Measurements from ENCODE around the gene TRAPPC8.
"Not testable (repeated sequence)": the region's sequence is repeated elsewhere in the genome, so short reads cannot be mapped to it uniquely, and the experiment has no call there.

TRAPPC8 gene

DNA sequence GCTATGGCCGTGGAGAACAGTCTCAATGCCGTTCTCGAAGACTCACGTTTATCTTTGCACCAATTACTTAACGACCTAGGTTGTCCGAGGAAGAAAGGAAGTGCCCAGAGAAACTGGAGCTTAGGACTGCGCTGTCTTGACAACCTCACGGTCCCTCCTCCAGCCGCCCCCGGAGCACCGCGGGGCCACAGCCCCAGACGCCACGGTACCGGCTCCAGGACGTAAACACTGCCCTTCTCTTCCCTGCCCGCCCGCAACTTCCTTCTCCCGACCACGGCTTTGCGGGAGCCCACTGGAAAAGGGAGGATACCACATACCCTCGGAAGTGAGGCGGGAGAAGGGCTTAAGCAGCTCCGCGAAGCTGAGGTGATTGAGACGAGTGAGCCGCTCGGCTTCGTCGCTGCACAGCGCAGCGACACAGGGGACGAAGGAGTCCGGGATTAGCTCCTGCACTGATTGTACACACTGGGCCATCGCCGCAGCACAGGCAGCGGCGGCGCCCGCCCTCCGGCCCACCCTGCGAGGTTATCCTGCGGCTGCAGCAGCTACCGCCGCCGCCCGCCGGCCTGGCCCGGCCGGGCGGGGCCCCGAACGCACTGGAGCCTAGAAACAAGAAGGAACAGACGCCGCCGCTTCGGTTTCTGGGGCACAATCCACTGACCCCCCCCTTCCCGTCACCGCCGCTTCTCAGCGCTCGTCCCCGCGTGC is 483 bp downstream of the TRAPPC8 start:
- DNase-seq (ENCODE audit: low read depth) = no peak

DNA sequence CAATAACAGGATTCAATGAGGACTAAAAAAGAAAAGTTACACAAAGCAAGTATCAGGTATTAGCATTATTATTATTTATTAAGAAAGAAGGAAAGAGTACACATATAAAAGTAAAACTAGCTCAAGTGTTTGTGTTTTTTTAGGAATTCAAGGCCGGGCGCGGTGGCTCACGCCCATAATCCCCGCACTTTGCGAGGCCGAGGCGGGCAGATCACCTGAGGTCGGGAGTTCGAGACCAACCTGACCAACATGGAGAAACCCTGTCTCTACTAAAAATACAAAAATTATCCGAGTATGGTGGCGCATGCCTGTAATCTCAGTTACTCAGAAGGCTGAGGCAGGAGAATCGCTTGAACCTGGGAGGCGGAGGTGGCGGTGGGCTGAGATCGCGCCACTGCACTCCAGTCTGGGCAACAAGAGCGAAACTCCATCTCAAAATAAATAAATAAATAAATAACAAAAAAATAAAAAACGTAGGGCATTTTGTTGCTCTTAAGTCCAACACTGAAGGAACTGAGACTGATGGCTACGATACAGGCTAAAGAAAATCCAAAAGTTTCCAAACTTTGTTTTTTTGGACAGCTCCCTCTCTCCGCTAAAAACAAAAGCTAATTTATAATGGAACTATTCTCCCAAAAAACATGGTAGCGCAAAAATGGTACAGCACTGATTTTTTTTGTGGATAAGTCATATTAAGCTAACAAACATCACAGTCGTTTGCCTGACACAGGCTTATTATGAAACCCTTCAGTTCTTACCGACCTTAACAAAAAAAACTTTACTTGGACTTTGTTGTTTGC is 1.7 kb downstream of the TRAPPC8 start:
- DNase-seq (ENCODE audit: low read depth) = no peak

DNA sequence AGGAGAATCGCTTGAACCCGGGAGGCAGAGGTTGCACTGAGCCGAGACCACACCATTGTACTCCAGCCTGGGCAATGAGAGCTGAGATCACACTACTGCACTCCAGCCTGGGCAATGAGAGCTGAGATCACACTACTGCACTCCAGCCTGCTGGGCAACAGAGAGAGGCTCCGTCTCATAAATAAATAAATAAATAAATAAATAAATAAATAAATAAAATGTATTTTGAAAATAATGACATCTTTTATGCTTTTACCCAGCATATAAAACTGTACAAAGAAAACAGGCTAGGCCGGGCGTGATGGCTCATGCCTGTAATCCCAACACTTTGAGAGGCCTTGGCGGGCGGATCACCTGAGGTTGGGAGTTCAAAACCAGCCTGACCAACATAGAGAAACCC is 8.2 kb downstream of the TRAPPC8 start:
- DNase-seq (ENCODE audit: low read depth) = not testable (repeated sequence)

DNA sequence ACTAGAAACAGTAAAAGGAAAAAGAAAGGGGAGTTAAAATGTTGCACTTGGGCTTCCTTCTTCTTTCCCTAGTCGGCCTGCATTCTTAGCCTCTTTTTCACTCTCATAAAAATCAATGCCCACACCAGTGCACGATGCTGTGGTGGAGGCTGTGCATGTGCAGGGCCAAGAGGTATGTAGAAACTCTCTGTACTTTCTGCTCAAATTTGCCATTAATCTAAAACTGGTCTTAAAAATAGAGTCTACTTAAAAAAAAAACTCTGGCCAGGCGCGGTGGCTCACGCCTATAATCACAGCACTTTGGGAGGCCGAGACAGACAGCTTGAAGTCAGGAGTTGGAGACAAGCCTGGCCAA is 11.1 kb downstream of the TRAPPC8 start:
- no peak for DNase-seq (ENCODE audit: low read depth)

DNA sequence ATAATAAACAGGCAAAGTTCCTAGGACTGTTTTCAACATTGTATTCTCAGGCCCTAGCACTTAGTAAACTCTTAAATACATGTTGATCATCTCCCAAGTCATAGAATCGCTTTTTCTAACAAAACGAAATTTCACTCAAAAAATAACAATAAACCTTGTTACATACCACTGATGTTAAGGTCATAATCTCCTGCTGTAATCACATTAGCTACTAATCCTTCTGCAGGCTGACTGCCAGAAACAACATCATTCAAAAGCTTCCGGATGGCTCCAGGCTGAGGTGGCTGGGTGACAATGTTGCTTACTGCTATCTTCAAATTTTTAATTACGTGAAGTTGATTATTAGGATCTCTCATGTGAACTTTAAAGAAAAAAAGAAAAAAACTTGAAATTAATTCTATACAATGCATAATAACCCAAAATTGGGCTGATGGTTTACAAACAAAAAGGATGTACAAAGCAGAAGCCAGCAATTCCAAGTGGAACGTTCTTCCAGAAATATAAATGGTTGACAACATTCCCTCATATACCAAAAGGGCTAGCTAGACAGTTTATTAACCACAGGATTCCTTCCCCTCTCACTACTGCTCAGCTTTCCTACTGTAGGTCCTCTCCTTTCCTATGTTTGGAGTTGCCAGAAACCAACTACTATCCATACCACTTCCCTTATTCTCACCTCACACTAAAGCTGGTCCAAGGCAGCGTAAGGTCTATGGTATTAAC is 11.6 kb downstream of the TRAPPC8 start:
- DNase-seq (ENCODE audit: low read depth) = no peak

DNA sequence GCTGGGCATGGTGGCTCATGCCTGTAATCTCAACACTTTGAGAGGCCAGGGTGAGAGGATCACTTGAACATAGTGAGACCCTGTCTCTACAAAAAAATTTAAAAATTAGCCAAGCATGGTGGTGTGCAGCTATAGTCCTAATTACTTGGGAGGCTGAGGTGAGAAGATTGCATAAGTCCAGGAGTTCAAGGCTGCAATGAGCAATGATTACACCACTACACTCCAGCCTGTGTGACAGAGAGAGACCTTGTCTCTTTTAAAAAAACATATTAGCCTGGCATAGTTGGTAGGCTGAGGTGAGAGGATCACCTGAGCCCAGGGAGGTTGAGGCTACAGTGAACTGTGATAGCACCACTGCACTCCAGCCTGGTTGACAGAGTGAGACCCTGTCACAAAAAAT is 13.7 kb downstream of the TRAPPC8 start:
- DNase-seq (ENCODE audit: low read depth) = no peak

DNA sequence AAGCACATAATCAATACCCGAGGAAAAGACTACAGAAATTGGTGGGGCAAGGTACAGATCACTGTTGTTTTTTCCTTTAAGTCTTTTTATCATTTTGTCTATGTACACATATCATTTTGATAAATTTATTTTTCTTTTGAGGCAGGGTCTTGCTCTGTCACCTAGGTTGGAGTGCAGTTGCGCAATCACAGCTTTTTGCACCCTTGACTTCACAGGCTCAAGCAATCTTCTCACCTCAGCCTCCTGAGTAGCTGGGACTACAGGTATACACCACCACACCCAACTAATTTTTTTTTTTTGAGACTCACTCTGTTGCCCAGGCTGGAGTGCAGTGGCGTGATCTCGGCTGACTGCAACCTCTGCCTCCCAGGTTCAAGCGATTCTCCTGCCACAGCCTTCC is 15.9 kb downstream of the TRAPPC8 start:
- DNase-seq (ENCODE audit: low read depth) = not testable (repeated sequence)

DNA sequence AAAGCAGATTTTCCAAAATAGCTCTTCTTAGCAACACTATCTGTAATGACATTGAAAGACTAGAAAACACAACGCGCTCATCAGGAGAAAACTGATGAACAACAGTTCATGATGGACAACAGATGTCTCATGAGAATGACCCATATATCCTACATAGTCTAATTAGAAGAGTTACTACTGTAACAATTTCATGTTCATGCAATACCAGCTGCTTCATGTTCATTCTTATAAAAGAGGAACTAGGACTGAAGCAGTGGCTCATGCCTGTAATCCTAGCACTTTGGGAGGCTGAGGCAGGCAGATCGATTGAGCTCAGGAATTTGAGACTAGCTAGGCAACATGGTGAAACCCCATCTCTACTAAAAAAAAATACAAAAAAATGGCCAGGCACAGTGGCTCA is 22.7 kb downstream of the TRAPPC8 start:
- no peak for DNase-seq (ENCODE audit: low read depth)

DNA sequence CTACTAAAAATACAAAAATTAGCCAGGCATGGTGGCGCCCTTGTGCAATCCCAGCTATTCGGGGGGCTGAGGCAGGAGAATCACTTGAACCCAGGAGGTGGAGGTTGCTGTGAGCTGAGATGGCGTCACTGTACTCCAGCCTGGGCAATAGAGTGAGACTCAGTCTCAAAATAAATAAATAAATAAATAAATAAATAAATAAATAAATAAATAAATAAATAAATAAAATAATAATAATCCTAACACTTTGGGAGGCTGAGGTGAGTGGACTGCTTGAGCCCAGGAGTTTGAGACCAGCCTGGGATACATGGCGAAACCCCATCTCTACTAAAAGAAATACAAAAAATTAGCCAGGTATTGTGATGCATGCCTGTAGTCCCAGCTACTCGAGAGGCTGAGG is 23.6 kb downstream of the TRAPPC8 start:
- not testable (repeated sequence) for DNase-seq (ENCODE audit: low read depth)

DNA sequence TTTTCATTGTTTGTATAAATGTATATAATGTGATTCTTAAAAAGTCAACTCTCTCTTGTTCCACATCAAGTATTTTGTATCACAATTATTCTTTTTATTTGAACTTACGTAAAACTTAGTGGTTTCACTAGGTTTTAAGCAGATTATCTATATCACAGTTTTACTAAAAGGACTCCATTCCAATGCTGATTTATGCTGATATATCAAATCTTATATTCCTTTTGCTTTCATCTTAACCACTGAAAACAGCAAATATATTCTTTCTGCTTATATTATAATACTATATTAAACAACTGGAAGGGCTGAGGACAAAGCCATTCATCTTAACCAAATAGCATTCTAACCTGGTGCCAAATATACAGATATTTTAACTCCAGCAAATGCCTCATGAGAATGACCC is 24.2 kb downstream of the TRAPPC8 start:
- DNase-seq (ENCODE audit: low read depth) = no peak

DNA sequence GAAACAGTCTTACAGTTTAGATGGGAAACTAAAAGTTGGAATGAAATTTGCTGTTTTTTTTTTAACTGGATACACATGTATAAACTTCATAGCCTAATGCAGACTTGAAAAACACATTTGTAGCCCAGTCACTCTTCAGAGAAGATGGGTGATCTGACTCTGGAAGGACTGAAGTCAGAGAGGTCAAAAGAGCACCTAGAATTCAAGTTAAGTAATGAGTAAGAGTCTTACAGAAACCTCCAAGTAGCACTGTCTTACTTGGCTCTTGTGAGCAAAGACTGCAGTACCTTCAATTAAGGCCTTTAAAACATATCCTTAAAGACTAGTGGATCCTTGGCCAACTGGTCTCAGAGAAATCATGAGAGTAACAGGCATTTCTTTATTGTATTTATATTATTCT is 41.9 kb downstream of the TRAPPC8 start:
- DNase-seq (ENCODE audit: low read depth) = no peak

DNA sequence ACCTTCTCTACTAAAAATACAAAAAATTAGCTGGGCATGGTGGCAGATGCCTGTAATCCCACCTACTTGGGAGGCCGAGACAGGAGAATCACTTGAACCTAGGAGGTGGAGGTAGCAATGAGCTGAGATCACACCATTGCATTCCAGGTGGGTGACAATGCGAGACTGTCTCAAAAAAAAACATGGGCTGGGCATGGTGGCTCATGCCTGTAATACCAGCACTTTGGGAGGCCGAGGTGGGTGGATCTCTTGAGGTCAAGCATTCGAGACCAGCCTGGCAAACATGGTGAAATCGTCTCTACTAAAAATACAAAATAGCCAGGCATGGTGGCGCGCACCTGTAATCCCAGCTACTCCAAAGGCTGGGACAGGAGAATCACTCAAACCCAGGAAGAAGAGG is 43.2 kb downstream of the TRAPPC8 start:
- not testable (repeated sequence) for DNase-seq (ENCODE audit: low read depth)

DNA sequence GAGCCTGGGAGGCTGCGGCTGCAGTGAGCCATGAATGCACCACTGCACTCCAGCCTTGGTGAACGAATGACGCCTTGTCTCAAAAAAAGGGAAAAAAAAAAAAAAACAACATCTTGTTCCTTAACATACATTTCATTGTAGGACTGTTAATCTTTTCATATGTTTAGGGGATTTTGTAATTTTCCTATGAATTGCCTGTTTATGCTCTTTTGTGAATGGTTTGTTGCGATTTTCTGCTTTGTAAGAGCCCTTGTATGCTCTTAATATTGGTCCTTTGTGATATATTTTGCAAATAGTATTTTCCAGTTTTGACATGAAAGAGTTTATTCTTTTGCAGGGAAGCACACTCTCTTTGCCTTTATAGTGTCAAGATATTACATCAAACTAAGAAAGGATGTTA is 50.0 kb downstream of the TRAPPC8 start:
- no peak for DNase-seq (ENCODE audit: low read depth)

DNA sequence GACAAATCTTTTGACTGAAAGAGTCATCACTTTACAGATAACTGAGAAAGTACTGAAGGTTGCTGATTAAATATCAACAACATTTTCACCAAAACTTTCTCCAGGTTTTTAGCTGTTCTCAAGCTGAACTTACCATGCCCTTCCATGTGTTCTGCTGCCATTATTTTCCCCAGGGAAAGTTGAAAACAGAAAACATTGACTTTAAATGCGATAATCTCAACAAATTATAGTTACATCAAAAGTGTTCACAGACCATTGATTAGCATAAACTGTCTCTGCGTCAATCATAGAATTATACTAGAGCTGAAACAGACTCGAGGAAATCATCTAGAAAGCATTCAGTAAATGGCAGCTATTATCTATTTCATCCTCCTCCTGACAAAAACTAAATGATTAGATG is 51.4 kb downstream of the TRAPPC8 start:
- DNase-seq (ENCODE audit: low read depth) = no peak

DNA sequence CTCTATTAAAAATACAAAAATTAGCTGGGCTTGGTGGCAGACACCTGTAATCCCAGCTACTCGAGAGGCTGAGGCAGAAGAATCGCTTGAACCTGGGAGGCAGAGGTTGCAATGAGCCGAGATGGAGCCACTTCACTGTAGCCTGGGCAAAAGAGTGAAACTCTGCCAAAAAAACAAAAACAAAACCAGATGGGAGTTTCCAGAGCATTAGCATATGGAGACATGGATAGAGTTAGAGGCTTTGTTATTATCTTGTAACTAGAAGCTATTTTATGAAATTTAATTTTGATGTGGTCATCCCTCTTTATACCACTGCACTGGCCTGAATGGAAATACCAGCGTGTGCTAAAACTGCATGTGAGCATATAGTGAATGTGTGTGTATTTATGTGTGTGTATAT is 58.9 kb downstream of the TRAPPC8 start:
- DNase-seq (ENCODE audit: low read depth) = no peak

DNA sequence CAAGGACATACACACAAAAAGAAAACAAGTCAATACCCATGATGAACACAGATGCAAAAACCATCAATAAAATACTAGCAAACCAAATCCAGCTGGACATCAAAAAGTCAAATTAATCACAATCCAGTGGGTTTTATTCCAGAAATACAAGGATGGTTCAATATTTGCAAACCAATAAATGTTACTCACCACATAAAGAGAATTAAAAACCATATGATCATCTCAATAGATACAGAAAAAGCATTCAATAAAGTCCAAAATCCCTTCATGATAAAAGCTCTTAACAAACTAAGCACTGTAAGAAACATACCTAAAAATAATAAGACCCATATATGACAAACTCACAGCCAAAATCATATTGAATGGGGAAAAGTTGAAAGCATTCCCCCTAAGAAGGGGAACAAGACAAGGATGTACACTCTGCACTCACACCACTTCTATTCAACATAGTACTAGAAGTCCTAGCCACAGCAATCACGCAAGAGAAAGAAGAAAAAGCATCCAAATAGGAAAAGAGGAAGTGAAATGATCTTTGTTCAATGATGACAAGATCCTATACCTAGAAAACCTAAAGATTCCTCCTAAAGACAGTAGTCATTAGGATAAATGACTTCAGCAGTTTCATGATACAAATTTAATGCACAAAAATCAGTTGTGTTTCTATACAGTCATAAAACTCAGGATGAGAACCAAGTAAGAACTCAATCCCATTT is 62.6 kb downstream of the TRAPPC8 start:
- no peak for DNase-seq (ENCODE audit: low read depth)

DNA sequence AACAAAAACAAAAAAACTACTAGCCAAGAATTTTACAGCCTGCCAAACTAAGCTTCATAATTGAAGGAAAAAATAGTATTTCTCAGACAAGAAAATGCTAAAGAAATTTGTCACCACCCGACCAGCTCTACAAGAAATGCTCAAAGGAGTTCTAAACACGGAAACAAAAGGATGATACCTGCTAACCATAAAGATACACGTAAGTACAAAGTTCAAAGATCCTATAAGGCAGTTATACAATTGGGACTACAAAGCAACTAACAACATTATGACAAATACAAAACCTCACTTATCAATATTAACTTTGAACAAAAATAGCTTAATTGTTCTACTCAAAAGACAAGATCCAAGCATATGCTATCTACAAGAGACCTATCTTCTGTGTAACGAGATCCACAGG is 64.6 kb downstream of the TRAPPC8 start:
- no peak for DNase-seq (ENCODE audit: low read depth)

DNA sequence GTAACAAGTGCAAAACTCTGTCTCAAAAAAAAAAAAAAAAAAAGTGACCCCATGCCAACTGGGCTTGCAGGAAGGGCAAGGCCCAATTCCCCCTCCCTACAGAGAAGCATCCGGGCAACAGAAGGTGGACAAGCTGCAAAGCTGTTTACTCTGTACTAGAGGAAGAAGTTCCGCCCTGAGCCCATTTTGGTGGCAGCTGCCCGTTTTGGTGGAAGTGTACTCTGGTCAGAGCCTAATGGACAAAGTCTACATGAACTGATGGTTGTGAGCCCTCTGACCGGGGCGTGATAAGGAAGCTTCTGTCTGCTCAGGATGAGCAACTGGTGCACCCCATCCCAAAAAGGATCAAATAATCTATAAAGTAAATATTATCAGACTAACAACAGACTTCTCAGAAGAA is 65.0 kb downstream of the TRAPPC8 start:
- DNase-seq (ENCODE audit: low read depth) = no peak

DNA sequence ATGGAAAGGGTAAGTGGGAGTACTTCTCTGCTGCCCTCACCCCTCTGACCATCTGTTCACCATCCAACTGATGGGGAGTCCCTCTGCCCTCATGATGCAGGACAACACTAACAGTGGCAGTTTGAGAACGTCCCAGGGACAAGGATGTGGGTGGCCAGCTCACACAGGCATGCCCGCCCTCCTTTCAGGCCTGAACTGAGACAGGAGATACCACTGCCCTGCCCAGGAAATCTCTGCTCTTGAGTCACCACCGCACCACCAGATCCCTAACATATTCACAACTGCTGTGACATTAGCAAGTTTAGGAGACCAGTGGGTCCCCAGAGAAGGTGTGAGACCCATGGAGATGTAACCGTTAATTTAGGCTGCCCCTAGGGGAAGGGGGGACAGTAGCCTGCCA is 66.2 kb downstream of the TRAPPC8 start:
- DNase-seq (ENCODE audit: low read depth) = no peak

DNA sequence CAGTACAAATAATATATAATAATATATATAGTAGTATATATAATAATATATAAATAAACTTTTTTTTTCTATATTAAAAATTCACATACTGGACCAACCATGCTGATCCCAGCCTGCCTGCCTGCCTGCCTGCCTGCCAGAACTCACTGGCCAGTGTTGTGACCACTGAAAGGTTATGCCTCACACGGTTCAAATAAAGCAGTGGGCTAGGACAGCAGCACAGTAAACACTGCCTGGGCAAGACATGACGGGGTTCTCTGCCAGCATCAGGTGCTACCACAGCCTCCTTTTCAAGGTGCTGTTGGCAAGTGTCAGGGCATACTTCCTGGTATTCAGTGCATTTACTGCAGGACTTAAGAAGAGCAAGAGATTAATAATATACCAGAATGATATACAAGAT is 67.6 kb downstream of the TRAPPC8 start:
- no peak for DNase-seq (ENCODE audit: low read depth)

DNA sequence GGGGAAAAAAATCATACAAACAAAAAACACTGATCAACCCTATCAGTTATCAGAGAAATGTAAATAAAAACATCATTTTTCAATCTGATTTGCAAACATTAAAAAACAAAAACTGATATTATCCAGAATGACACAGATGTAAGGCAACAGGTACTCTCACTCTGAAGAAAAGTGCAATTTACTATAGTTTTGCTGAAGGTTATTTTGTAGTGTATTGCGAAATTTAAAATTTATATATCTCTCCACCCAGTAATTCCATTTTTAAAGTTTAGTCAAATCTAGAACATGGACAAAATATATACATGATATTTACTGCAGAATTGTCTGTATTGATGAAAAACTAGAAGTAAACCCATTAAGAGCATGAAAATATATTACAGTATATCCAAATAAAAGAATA is 79.8 kb downstream of the TRAPPC8 start:
- DNase-seq (ENCODE audit: low read depth) = no peak

DNA sequence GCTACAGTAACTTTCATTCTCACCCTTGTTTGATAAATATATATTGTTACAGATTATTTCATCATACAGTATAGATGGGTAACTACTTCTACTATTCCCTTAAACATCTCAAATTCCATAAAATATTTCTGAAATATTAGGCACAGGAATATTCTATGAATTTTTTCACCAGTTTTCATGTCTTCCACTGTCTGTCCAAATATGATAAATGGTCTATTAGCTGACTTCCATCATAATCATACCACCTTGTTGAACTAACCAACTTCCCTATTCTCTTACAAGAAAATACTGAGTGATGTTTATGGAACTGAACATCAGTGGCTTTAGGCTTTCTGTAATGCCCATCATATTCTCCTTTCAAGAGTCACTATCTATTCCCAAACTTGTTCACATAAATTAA is 82.4 kb downstream of the TRAPPC8 start:
- no peak for DNase-seq (ENCODE audit: low read depth)

All from activated T-helper 9 cell treated with anti-CD3 and anti-CD28 coated beads, Interleukin-2, amount 50 U/mL, for 16 hours (primary cell).